GM12865 (cell line): ENCODE measurements around the gene MXI1.

Experiments
- DNase-seq: peaks from one replicate; pipeline ENCODE4 v3.0.0; 2010; ENCODE audit warnings: low read depth
- H3K4me3 ChIP-seq: 2 replicates; pipeline ENCODE4 v1.5.1; 2011; ENCODE audit warnings: mild to moderate bottlenecking, low read depth, low read length, control low read depth
- CTCF ChIP-seq: IDR thresholded peaks from 2 replicates; pipeline ENCODE4 v1.5.1; 2011; ENCODE audit warnings: low read length, control low read depth, low read depth, inconsistent platforms; ENCODE audit not compliant: insufficient read depth; ENCODE audit errors: missing control alignments

The MXI1 gene

GRCh38 chr10:110221721-110222261, 14.4 kb downstream of the MXI1 start:
- DNase-seq, result peak; percentile 78
- no peak overlapping the region; the same call in 1 of the 2 replicates for H3K4me3 ChIP-seq
- TF ChIP-seq CTCF, result peak; percentile 11

GRCh38 chr10:110222641-110223297, 15.4 kb downstream of the MXI1 start:
- TF ChIP-seq CTCF, result no peak
- no peak overlapping the region for H3K4me3 ChIP-seq
- DNase-seq, result no peak

GRCh38 chr10:110223298-110223925, 16.0 kb downstream of the MXI1 start:
- no peak overlapping the region for H3K4me3 ChIP-seq

GRCh38 chr10:110224992-110225391, 17.6 kb downstream of the MXI1 start:
- H3K4me3 ChIP-seq, result peak overlapping the region; percentile 89
- TF ChIP-seq CTCF, result no peak

More at GRCh38 chr10:110223298-110223925, 16.0 kb downstream of the MXI1 start:
- DNase-seq, result no peak
- TF ChIP-seq CTCF, result no peak

GRCh38 chr10:110225441-110225755, 18.0 kb downstream of the MXI1 start:
- DNase-seq, result no peak
- H3K4me3 ChIP-seq, result peak overlapping the region; percentile 89
- no peak for TF ChIP-seq CTCF

More at GRCh38 chr10:110224992-110225391, 17.6 kb downstream of the MXI1 start:
- DNase-seq, result no peak

- DNase-seq, result peak; percentile 94
- TF ChIP-seq CTCF, result peak; percentile 76
- H3K4me3 ChIP-seq, result peak overlapping the region; percentile 89
These were observed 18.5 kb downstream of the MXI1 start for GRCh38 chr10:110225756-110226542.
